GM21390 (cell line): ENCODE measurements around the gene PRSS50.
"Not testable (repeated sequence)": the region's sequence is repeated elsewhere in the genome, so short reads cannot be mapped to it uniquely, and the experiment has no call there.

Experiments used
- ATAC-seq: cut with Tn5 transposase; IDR thresholded peaks from one replicate; pipeline ENCODE4 v1.9.1; 2021; ENCODE audit not compliant: unreplicated experiment

The PRSS50 gene

DNA sequence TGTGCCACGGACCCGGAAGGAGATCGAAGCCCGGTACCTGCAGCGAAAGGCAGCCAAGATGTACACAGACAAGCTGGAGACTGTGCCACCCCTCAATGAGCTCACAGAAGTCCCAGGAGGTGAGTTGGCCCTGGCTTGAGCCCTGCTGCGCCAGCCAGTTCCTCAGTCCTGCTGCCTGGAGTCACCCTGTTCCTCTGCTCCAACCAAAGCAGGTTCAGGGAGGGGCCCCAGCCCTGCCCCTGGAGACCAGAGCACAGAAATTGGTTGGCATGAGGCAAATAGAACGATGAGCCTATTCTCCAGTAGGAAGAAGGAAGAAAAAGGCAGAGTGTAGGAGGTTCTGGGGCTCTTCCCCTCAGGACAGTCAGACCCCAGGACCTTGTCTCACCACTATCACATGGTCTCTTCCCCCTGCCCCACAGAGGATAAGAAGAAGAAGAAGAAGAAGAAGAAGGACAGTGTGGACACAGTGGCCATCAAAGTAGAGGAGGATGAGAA, 8.5 kb downstream of the PRSS50 start:
- no peak for ATAC-seq

DNA sequence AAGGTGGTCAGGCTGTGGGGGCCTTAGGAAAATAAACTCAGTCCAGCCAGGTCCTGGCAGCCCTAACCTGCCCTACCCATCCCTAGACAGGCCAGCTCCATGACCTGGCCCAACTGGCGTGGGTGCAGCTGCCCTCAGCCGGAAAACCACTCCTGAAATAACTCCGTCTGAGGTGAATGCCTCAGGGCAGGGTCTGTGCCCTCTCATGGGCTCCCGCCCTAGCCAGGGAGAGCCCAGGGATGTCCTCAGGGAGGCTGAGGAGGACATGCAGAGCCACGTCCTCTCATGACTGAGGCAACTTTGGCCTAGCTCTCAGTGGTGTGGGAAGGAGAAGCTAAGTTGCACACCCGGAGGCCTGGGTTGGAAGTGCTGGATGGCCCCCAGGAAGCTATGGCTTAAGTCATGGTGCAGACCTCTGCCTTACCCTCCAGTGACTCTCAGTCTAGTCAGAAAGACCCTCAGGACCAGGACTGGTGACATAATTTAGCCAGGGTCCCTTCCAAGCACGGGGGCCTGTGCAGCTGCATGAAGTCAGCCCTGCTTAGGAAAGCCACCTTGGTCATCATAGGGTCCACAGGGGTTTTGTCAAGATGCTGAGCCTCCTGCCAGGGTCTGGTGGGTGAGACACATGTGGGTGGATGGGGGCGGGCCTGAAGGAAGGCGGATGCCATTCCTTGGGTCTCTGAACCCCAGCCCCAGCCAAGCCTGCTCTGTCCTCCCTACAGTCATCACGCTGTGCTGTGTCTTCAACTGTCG, 9.1 kb downstream of the PRSS50 start:
- no peak for ATAC-seq

DNA sequence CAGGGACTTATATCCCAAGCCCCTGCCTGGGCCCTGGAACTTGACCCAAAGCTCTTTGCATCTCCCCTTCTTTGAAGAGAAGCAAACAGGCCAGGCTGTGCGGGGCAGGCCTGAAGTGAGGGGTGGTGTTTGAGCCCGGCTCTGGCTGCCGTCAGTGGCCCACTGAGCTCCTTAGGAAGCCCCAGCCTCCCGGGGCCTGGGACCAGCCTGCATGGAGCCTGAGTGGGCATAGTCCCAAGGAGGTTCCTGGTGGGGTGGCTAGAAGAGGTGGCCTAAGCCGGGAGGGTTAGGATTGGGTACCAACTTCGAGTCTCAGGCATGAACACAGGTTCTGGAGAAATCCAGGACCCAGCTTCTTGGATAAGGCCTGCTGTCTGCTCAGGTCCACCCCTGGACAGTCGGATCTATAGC, 10.1 kb downstream of the PRSS50 start:
- no peak for ATAC-seq

DNA sequence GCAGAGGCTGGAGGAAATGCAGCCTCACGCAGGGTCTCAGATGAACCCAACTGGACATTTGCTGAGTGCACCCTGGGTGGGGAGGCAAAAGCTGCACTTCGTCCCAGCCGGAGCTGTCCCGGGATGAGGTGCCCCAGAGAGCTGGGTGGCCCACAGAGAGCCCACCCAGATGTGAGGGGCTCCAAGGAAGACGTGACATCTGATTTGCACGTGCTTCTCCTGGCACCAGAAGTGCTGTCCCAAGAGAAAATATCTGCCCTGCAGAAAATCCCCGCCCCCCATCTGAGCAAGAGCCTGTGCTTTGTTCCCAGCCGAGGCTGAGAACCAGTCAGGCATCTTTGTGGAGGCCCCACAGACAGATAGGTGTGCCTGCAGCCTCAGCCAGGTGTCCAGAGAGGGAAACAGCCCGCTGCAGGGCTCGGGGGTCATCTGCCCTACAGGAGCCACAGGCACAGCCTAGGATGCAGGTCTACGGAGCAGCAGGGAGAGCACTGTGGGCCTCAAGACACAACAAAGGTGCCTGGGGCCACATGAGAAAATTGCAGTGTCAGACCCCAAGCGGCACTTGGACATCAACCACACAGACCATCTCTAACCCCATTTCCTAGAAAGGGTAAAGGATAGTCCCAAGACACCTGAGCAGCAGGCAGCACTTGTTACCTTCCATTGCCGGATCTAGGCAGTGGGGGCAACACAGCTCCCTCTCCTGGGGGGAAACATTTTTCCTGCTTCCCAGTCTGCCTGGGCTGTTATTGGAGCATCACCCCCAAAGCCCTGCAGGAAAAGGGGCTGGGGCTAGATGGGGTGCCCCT, 10.7 kb downstream of the PRSS50 start:
- no peak for ATAC-seq

DNA sequence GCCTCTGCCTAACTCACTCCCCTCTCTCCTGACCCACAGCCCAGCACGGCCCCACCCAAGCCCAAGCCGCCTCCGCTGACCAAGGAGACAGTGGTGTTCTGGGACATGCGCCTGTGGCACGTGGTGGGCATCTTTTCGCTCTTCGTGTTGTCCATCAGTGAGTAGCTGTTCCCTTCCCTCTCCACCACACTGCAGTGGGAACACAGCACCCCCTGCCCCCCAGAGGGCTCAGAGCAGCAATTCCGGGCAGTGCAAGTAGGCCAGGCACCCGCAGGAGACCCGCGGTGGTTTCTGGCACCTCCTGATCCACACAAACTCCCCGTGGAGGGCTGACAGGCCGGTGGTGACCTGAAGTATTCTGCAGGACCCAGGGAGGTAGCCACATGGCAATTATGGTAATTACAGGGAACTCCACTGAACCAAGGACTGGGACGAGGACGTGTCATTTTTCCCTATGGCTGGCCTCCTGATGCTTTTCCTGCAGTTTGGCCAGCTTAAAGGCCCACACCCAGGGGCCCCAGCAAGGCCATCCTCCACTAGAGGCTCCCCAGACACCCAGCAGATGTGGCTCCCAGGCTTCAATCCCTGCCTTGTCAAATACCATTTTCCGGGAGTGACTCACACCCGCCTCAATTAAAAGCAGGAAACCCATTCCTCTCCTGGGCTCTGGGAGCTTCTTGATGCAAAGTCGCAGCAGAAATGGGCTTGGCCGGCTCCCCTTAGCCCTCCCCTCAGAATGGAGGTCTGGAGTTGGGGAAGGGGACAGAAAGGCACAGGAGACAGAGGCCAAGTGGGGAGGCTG, 11.7 kb downstream of the PRSS50 start:
- no peak for ATAC-seq

DNA sequence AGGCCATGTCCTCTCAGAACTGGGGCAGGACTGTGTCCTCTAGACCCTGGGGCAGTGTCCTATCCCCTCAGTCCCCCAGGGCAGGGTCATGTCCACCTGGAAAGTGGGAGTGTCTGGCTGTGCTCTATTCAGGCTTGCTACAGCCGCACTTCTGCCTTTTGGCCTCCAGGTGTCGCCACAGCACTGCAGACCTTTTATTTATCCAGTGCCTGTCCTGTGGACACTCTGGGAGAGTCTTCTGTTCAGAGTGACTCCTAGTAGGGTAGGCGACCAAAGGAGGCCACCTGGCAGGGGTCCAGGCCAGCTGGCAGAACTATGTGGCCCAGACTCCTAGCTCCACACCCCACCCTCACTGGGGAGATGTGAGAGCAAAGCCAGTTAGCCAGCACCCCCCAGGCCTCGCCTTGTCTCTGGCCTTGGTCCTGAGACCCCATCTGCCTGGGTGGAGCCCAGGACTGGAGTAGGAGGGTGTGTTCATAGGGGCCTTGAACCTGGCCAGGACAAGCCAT, 12.6 kb downstream of the PRSS50 start:
- no peak for ATAC-seq

DNA sequence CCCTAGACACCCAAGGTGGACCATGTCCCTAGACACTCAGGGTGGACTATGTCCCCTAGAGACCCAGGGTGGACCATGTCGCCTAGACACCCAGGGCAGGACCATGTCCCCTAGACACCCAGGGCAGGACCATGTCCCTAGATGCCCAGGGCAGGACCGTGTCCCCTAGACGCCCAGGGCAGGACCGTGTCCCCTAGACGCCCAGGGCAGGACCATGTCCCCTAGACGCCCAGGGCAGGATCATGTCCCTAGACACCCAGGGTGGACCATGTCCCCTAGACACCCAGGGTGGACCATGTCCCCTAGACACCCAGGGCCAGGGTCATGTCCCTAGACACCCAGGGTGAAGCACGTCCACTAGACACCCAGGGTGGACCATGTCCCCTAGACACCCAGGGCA, 13.3 kb downstream of the PRSS50 start:
- ATAC-seq, result not testable (repeated sequence)

DNA sequence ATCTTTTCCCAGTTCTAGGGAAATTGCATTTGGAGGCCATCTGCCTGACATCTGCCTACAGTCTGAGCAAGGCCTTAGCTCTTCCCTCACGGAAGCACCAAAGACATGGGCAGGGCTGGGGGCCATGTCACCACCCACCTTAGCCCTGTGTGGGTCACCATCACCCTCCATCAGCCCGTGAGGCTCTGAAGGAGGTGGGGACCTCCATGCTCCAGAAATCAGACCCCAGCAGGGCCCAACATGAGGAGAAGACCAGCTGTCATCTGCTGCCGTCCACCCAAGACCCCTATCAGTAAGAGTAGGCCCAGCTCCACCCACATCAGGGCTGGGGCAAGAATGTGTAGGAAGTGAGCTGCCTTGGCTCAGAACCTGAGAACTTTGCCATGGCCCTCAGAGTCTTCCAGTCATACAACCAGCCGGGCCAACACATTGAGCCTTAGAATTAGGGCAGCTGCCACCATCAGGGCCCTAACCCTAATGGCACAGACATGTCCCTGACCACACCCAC, 14.6 kb downstream of the PRSS50 start:
- ATAC-seq, result no peak

DNA sequence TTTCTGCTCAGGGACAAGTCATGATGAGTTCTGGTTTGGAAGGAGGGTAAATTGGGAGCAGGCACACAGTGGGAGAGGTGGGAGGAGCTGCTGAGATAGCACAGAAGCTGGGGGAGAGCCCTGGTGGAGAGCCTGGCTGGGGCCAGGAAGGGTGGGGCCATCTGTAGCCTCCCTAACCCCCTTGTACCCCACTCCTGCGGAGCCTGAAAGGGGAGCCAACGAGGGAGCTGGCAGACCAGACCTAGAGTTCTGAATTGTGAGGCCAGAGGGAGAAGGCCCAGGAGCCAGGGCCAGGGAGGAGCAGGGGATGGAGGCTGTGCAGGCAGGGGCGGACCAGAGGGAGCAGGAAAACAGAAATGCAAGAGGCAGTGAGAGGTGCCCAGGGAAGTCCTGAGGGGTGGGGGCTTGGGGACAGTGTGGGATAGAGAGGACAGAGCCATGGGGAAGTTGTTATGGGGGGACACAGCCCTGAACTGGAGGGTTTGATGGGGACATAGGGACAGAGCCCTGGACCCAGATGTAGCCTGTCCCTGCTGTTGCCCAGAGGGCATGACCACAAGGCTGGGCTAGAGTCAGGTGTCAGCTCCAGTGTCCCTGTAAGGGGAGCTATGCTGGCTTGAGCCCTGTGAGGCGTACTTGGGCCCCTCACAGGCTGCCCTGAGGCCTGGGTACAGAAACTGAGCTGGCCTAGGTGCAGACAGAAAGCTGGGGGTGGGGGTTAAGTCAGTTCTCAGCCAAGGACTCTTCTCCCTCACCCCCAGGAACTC, 15.2 kb downstream of the PRSS50 start:
- ATAC-seq, result no peak

DNA sequence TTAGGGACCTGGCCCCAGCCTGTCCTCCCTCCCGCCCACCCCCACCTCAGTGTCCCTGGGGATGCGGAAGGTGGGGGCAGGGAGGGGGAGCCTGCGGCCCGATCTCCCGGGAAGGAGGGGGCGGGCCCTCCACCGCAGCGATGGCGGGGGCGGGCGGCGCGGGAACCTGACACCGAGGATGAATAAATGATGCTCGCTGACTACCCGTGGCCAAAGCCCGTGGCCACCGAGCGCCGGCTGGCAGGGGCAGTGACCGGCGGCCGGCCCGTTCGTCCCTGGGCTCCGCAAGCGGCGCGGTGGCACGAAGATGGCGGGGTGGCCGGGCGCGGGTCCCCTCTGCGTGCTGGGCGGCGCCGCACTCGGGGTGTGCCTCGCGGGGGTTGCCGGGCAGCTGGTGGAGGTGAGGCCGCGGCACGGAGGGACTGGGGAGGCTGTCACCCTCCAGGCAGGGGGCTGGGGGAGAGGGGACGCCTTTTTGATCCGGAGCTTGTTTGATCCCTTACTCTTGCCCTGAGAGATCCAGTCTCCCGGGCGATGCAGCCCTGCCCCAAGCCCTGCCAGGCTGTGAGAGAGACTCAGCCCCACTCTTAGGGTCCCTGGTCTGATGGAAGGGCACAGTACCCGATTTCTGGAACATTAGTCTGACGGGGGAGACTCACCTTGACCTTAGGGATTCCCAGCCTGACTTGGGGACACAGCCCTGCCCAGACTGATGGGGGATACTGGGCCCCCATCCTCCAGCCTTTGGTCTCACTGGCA, 16.3 kb downstream of the PRSS50 start, which contains the start of gene TMIE:
TSS of gene TMIE (plus strand) at position 212 of the 759 bp plus-strand sequence. CDS start at position 308, 96 bp downstream.
- no peak for ATAC-seq

DNA sequence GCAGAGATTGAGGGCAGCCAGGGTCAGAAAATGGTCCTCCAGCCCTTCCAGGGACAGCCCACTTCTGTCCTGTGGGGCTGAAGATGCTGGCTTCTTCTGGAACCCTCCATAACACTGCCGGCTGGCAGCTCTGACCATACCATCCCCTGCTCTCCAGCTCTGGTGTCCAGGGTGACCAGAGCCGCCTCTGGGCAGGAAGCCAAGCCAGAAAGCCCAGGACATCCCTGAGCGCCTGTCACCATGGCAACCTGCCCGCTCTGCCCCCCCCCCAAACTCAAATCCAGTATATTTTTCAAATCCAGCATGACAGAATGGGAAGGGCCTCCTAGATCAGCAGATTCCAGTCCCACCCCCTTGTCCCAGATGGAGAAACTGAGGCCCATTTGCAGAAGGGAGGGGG, 16.9 kb downstream of the PRSS50 start:
- no peak for ATAC-seq

DNA sequence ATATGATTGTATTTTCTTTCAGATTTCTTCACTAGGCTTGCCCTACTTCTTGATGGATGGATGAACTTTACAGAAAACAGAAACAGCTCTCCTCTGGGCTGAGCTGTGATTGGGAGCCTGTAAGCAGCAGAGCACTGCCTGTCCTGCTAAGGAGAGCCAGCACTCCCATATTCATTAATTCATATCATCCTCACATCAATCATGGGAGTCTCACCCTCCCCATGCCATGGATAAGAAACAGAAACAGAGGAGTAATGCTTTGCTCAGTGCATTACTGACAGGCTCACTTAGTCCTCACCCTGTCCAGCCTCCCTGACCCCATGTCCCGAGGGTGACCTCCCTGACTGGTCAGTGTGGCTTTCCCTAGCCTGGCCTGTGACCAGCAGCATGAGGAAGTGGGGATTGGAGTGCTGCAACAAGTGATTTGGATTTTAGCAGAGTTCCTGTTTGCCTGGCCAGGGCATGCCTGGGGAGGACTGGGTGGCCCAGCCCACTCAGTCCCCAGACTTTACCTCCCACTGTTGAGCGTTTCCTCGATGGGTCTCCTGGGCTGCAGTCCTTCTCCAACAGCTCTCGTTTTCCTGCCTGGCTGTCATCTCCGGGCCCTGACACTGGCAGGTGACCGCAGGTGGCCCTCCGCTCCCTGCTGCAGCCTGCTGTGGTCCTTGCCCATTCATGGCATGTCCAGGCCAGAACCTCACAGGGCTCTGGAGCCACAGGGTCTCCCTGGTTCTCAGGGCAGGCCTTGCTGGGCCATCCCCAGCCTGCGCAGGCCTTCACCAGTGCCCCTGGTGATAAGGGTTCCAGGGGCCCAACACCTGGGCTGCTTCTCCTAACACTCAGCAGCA, 17.8 kb downstream of the PRSS50 start:
- ATAC-seq, result no peak

DNA sequence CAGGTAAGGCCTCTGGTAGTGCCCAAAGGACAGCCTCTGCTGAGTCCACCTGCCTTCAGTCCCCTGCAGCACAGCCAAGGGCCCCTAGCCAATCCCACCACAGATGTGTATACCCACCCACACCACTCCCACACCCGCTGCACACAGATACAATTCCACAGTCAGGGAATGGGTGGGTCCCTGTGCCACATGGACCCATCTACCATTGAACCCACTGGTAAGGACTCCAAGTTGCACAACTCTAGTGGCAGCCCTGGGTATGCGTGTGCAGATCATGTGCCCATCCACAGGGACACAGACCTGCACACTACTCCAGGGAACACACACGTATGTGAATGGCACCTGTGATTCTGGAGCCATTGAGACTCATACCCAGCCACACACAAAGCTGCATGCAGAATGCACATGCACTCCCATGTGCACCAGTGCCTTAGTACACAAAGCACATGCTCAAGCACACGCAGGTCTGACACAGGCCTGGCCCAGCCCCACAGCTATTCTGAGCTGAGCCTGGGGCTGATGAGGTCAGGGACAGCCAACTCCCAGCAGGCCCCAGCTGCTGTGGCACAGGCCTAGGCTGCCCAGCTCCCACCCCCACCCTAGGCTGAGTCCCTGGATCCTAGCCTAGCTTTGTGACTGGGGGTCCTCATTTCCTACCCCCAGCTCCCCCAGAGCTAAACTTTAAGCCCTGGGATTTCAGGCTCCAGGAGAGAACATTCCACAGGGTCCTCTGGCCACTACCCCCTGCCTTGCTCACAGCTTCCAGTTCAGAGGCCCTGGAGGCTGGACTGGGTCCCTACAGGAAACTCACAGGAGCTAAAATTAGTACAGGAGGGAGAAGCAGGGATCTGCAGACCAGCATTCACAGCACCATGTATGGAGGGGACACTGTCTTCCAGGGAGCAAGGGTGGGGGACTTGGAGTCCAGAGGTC, 21.4 kb downstream of the PRSS50 start:
- no peak for ATAC-seq

DNA sequence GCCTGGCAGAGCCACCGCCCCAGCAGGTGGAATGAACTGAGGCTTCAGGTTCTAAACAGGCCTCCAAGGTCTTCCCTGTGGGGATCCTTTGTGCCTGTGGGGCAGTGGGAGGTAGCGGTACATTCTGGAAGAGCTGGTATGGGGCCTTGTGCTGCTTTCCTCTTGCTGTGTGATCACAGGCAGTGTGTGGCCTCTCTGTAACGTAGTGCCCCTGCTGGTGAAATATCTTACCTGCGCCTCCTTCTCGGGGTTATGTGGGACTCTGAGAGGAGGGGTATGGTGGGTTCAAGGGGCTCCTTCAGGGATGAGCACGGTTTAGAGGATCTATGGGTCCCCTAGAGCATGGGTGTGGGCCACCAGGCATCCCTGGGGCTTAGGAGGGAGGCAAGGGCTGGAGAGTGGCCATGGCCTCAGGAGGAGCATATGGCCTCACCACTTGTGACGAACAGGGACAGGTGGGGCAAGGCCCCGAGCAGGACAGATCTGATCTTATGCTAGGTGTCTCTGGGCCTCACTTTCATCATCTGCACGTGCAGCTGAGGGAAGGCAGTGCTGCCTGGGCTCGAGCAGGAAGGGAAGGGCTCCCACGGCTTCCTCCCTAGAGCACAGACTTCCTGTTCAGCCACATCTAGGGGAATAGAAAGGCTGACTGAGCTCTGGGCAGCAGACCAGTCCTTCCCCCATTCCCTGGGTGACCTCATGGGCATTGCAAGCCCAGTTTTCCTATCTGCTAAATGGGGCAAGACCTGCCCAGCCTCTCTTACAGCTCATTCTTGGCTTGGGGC, 22.3 kb downstream of the PRSS50 start:
- no peak for ATAC-seq

DNA sequence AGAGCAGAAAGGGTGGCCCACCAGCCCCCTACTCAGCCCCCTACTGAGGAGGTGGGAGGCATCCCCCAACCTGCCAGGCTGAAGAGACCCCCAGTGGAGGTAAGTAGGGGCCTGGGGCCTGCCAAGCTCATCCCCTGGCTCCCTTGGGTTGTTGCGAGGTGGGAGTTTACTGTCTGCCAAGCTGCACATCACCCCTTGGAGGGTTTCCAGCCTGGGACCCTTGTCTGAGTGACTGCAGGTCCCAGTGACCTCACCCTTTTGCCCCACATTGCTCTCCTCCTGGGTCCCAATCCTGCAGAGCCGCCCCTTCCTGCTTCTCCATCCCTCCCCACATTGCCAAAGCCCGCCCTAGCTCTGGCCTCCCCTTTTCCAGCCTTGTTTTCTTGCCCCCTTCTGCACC, 23.1 kb downstream of the PRSS50 start:
- ATAC-seq, result no peak

DNA sequence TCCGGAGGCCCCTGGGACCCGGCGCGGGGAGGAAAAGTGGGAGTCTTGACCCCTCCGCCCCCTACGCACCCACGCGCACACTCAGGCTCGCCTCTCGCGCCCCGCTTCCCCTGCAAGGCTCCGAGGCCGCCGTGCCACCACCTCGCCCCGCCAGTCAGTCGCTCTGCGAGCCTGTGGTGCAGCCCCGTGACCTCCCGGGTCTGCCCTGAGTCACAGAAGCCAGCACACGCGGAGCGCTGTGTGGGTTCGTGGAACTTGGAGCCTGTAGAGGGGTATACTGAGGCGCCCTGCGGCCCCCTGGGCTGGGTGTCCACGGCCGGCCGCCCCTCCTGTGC, 23.8 kb downstream of the PRSS50 start:
- ATAC-seq, result no peak
